HepG2 (cell line): ENCODE results near the gene CLDN24. TPM values are rescaled to one million over a fixed set of nuclear protein-coding genes. Genes with fewer than 3 reads are reported as not detected.

Experiments
- ATAC-seq: fragments of 200-7000 bp; cut with Tn5 transposase; 3 replicates; pipeline ENCODE4 v1.9.1; 2020; ENCODE audit warnings: mild to moderate bottlenecking, moderate library complexity
- BruUV-seq: library from RNA; stranded (reverse); fragments of 400-500 nt; replicated peaks from 2 replicates; lab custom pipeline; 2021; lab: Mats Ljungman, UMichigan
- CTCF ChIA-PET: fragments of 300-600 bp; formaldehyde crosslinking; extraction: SDS; loops from one replicate; lab custom pipeline; 2021; ENCODE audit warnings: low total read pairs, inconsistent platforms, low intra/inter-chr PET ratio; lab: Yijun Ruan, JAX
- POLR2A ChIA-PET: fragments of 350-600 bp; sonication (Branson Sonifier 250); formaldehyde crosslinking; loops from one replicate; lab custom pipeline; 2020; ENCODE audit warnings: antibody characterized with exemption, inconsistent platforms; lab: Yijun Ruan, JAX
- DNase-seq: peaks from one replicate; pipeline ENCODE4 v3.0.0-alpha.2; 2015; ENCODE audit warnings: low spot score
- FAIRE-seq: peaks from 3 replicates; lab custom pipeline; 2011; peaks lifted over from hg19 to GRCh38; lab: Jason Lieb, UNC
- H2AFZ ChIP-seq: one replicate; pipeline ENCODE4 v1.6.1; 2011; ENCODE audit warnings: low read length, inconsistent platforms
- H3K27ac ChIP-seq: fragments of 300-600 bp; 3 replicates; pipeline ENCODE4 v1.8.0; 2011; ENCODE audit warnings: mixed run types, mild to moderate bottlenecking, mixed read lengths, low read length, inconsistent platforms; ENCODE audit not compliant: insufficient read depth; ENCODE audit errors: extremely low read length
- H3K27me3 ChIP-seq, 2 experiments: fragments of 200-600 bp in 1 of 2; 2 replicates in 1 of 2; 3 replicates in 1 of 2; pipeline versions ENCODE4 v1.6.0 to v1.8.0; 2011; ENCODE audit warnings: low read length in 2 of 2, mild to moderate bottlenecking in 2 of 2, moderate library complexity in 2 of 2, inconsistent platforms in 1 of 2; ENCODE audit not compliant: insufficient read depth in 2 of 2, control insufficient read depth in 1 of 2
- H3K36me3 ChIP-seq, 2 experiments: fragments of 200-600 bp in 1 of 2; replicated peaks in 1 of 2; 2 replicates in 1 of 2; 3 replicates in 1 of 2; pipeline versions ENCODE4 v1.5.1 to v1.8.0; 2011; ENCODE audit warnings: low read length in 2 of 2, inconsistent platforms in 1 of 2; ENCODE audit not compliant: insufficient read depth in 2 of 2, control insufficient read depth in 1 of 2
- H3K4me1 ChIP-seq: 2 replicates; pipeline ENCODE4 v1.5.1; 2012; ENCODE audit warnings: low read length, inconsistent platforms; ENCODE audit not compliant: insufficient read depth
- H3K4me2 ChIP-seq: 2 replicates; pipeline ENCODE4 v1.6.0; 2011; ENCODE audit warnings: low read depth, low read length, inconsistent platforms
- H3K4me3 ChIP-seq, 3 experiments: fragments of 200-600 bp in 1 of 3; sonication (generic), shearing (Covaris generic) in 1 of 3; replicated peaks in 1 of 3; 2 replicates each; pipeline ENCODE4 v1.5.1; 2011 to 2016; ENCODE audit warnings: low read length in 3 of 3, inconsistent platforms in 2 of 3, low read depth in 2 of 3, mild to moderate bottlenecking in 2 of 3, control low read depth in 1 of 3, mixed read lengths in 1 of 3; ENCODE audit not compliant: insufficient read depth in 1 of 3
- H3K79me2 ChIP-seq: one replicate; pipeline ENCODE4 v1.6.1; 2011; ENCODE audit warnings: low read length, inconsistent platforms; ENCODE audit not compliant: insufficient read depth
- H3K9ac ChIP-seq: 2 replicates; pipeline ENCODE4 v1.6.0; 2011; ENCODE audit warnings: mild to moderate bottlenecking, low read depth, low read length, inconsistent platforms; ENCODE audit not compliant: insufficient read depth
- H3K9me3 ChIP-seq: 2 replicates; pipeline ENCODE4 v1.5.1; 2012; ENCODE audit warnings: mild to moderate bottlenecking, low read length
- H4K20me1 ChIP-seq: 2 replicates; pipeline ENCODE4 v1.6.0; 2011; ENCODE audit warnings: inconsistent platforms, mild to moderate bottlenecking, low read length, moderate library complexity; ENCODE audit not compliant: insufficient read depth
- ELK4 ChIP-seq: sonication (generic); formaldehyde crosslinking; IDR thresholded peaks from 2 replicates; pipeline ENCODE4 v1.9.0; 2021; ENCODE audit warnings: missing genetic modification reagents, borderline replicate concordance
- LBX2 ChIP-seq: sonication (generic); formaldehyde crosslinking; IDR thresholded peaks from 2 replicates; pipeline ENCODE4 v1.5.0; 2020; ENCODE audit warnings: missing genetic modification reagents, mild to moderate bottlenecking, borderline replicate concordance
- SMAD9 ChIP-seq: sonication (generic); formaldehyde crosslinking; IDR thresholded peaks from 2 replicates; pipeline ENCODE4 v1.5.1; 2020; ENCODE audit warnings: mild to moderate bottlenecking, missing genetic modification reagents
- ZNF230 ChIP-seq: sonication (generic); formaldehyde crosslinking; IDR thresholded peaks from 2 replicates; pipeline ENCODE4 v1.4.0; 2020; ENCODE audit warnings: mild to moderate bottlenecking, missing genetic modification reagents
- ZNF609 ChIP-seq: sonication (generic); formaldehyde crosslinking; IDR thresholded peaks from 2 replicates; pipeline ENCODE4 v1.4.0; 2020; ENCODE audit warnings: mild to moderate bottlenecking, missing genetic modification reagents, borderline replicate concordance
- ZNF800 ChIP-seq: sonication (generic); formaldehyde crosslinking; IDR thresholded peaks from 2 replicates; pipeline ENCODE4 v1.4.0; 2020; ENCODE audit warnings: missing genetic modification reagents
- ZSCAN5A ChIP-seq: sonication (generic); formaldehyde crosslinking; IDR thresholded peaks from 2 replicates; pipeline ENCODE4 v1.8.0; 2022; ENCODE audit warnings: mild to moderate bottlenecking, missing genetic modification reagents, borderline replicate concordance
- WGBS: methylation state at CpG from one replicate; pipeline ENCODE4 v1.1.6; 2017; ENCODE audit warnings: low lambda C conversion rate; 5-methylcytosine and 5-hydroxymethylcytosine counted together
- in situ Hi-C: cut with HindIII; loops from 2 replicates; pipeline ENCODE4 v1.10.0; 2017; ENCODE audit warnings: low pct_unique_long_range_greater_than_20kb; ENCODE audit not compliant: extremely low pct_ligation_motif_present
- intact Hi-C: fragments of 100-400 bp; cut with micrococcal nuclease; formaldehyde crosslinking; loops from one replicate; pipeline ENCODE4 v1.10.0; 2022; ENCODE audit not compliant: unreplicated experiment
- polyA plus RNA-seq, 8 experiments: library from polyadenylated mRNA; depleted of rRNA in 3 of 8; stranded (reverse) in 7 of 8; unstranded in 1 of 8; fragments of >200 nt; fragmentation: Illumina TruSeq in 4 of 8; extraction: Trizol in 4 of 8; gene quantifications; 2 replicates each; pipeline versions ENCODE4 v1.2.1 to v1.2.3, GENCODE V29; 2011 to 2016; ENCODE audit warnings: low read depth in 4 of 8, missing spikeins in 1 of 8, mixed read lengths in 1 of 8; ENCODE audit not compliant: insufficient read depth in 1 of 8
- total RNA-seq, 5 experiments: library from RNA; depleted of rRNA; stranded (reverse); fragments of >200 nt; fragmentation: Illumina TruSeq; extraction: Trizol; gene quantifications; 2 replicates each; pipeline ENCODE4 v1.2.3, GENCODE V29; 2016; ENCODE audit warnings: low read depth in 1 of 5

Gene CLDN24
- total and polyA plus RNA-seq, 2 of the 13 experiments (the other 11 are each of a cell fraction or from before 2014, with no cell fraction given): not detected

GRCh38 chr4:183297675-183298074 lies 24.6 kb downstream of the CLDN24 start:
- Histone ChIP-seq H3K4me2 (no peak overlapping the region), H4K20me1 (no peaks in the 10 kb centered on the region), H3K4me1 (no peaks in the 10 kb centered on the region), H3K9me3 (no peaks in the 10 kb centered on the region), H3K79me2 (no peaks in the 10 kb centered on the region), H3K27ac (no peak overlapping the region), H3K4me3 (no peak overlapping the region), H3K36me3 (peaks cover 9 to 46% of the 10 kb centered on the region in 2 experiments; a peak in 4 of 5 replicates), H3K9ac (no peak overlapping the region), H3K27me3 (no peaks in the 10 kb centered on the region), H2AFZ (no peak overlapping the region)
- BruUV-seq: no TSS peak
- in situ Hi-C loops: no loop called here
- POLR2A ChIA-PET: no interaction called here
- CTCF ChIA-PET: no interaction called here
- no peak for DNase-seq
- FAIRE-seq: no peak
- TF ChIP-seq ZNF230 (CRISPR knock-in tag) (no peak), ELK4 (no peak), SMAD9 (no peak), ZNF609 (CRISPR knock-in tag) (no peak), ZNF800 (CRISPR knock-in tag) (no peak), ZSCAN5A (no peak), LBX2 (no peak)
- ATAC-seq: no peak
- intact Hi-C loops: no loop called here
- WGBS: 100% methylated on average over 3 of the region's 3 CpGs
